ENCODE data around the gene TGM3.
"Not testable (repeated sequence)": the region's sequence is repeated elsewhere in the genome, so short reads cannot be mapped to it uniquely, and the experiment has no call there.

The TGM3 gene, protein sequence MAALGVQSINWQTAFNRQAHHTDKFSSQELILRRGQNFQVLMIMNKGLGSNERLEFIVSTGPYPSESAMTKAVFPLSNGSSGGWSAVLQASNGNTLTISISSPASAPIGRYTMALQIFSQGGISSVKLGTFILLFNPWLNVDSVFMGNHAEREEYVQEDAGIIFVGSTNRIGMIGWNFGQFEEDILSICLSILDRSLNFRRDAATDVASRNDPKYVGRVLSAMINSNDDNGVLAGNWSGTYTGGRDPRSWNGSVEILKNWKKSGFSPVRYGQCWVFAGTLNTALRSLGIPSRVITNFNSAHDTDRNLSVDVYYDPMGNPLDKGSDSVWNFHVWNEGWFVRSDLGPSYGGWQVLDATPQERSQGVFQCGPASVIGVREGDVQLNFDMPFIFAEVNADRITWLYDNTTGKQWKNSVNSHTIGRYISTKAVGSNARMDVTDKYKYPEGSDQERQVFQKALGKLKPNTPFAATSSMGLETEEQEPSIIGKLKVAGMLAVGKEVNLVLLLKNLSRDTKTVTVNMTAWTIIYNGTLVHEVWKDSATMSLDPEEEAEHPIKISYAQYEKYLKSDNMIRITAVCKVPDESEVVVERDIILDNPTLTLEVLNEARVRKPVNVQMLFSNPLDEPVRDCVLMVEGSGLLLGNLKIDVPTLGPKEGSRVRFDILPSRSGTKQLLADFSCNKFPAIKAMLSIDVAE

DNA sequence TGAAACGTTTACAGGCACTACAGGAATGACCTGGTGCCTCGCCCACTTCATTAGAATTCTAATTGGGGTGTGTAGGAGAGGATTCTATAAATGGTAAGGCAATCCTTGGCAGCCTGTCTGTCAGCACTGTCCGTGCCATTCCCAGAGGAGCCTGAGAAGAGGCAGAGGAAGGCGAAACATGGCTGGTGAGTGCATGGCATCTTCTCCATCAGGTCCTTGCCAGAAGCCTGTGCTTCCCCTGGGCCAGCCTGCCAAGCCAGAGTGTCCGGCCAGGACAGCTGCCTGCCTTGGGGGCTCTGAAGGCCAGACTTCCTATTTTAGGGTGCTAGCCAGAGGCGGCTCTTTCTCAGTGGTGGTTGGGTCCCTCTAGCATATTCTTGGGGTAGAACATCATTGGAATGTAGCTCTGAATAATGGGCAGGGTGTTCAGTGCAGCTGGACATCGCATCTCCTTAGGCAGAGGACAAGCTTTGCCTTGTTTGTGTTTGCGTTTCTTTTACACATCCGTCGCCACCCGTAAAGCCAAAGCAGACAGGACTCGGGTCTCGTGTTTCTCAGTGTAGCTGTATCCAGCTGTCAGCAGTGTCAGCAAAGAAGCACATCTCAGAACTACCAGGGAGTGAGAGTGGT lies at the start of gene TGM3:
TSS of gene TGM3 (plus strand) at position 116 of the 630 bp plus-strand sequence. CDS start at position 179, 63 bp downstream.
- no peak for DNase-seq

DNA sequence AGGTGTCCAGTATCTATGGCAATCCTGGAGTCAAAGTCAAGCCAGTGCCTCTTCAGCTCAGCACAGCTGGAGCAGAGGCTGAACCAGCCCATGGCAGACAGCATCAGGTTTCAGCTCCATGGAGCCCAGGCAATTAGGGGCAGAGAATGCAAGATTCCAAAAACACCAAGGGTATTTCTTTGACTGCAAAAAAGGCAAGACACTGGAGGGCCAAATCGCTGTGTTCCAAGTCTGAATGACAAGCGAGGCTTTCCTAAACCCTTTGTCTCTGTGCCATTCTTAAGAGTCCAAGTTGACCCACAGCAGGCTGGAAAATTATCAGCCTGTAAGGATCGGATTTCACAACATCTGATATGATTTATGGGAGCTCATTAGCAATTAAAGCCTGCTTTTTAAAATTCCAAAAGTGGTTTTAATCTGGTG lies 49.7 kb upstream of the TGM3 start:
- no peak for DNase-seq

DNA sequence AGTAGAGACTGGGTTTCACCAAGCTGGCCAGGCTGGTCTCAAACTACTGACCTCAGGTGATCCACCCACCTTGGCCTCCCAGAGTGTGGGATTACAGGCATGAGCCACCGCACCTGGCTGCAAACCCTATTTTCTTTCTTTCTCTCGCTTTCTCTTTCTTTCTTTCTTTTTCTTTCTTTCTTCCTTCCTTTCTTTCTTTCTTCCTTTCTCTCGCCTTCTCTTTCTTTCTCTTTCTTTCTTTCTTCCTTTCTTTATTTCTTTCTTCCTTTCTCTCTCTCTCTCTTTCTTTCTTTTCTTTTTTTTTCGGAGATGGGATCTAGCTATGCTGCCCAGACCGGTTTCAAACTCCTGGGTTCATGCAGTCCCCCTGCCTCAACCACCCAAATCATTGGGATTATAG lies 47.0 kb upstream of the TGM3 start:
- DNase-seq, result no peak

DNA sequence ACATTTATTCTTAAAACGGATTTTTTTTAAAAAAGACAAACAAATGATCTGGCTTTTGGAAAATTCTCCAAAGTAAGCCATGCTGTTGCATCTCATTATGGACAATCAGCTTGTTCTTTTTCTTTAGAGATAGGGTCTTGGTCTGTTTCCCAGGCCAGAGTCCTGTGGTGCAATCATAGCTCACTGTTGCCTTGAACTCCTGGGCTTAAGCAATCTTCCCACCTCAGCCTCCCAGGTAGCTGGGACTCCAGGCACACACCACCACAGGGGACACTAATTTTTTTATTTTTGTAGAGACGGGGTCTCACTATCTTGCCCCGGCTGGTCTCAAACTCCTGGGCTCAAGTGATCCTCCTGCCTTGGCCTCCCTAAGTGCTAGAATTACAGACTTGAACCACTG lies 45.9 kb upstream of the TGM3 start:
- no peak for DNase-seq

DNA sequence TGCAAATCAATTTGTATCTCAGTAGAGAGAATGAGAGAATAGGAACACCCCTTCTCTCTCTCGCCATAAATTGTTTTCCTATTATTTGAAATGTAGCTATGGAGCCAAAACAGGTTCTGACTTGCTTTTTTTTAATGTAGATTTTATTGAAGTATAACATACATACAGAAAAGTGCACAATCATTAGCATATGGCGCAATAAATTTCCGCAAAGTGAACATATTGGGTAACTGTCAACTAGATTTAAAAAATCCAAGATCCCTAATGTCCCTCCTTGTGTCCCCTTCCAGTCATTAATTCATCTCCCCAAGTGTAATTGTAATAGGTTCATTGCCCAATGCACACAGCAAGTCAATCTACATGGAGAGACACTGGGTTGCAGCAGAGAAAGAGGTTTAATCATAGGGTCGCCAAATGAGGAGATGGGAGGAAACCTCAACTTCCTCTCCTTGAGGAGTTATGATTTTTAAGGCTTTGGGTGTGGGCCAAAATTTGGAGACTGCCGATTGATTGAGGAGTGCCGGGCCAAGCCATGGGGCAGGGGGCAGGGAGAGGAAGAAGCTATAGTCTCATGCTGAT lies 43.3 kb upstream of the TGM3 start:
- DNase-seq, result no peak

DNA sequence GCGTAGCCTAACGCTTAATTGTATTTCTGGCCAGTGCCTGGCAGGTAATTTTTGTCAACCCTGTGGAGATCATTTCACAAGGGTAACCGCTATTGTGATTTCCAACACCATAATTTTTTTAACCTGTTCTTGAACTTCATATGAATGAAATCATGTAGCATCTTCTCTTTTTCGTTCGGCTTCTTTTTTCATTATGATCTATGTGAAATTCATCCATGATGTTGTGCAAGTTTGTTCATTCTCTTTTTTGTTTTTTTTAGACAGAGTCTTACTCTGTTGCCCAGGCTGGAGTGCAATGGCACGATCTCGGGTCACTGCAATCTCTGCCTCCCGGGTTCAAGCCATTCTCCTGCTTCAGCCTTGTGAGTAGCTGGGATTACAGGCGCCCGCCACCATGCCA lies 42.5 kb upstream of the TGM3 start:
- DNase-seq, result no peak

DNA sequence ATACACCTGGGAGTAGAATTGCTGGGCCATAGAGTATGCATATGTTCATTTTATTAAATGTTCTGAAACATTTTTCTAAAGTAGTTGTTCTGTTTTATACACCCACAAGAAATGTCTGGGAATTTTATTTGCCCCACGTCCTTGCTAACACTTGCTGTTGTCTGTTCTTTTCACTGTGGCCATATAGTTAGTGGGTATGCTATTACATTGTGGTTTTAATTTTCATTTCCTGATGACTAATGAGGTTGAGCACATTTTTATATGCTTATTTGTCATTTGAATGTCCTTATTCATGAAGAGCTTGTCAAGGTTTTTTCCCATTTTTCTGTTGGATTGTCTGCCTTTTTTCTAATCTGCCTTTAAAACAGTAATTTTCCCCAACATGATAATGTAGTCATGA lies 41.5 kb upstream of the TGM3 start:
- no peak for DNase-seq

DNA sequence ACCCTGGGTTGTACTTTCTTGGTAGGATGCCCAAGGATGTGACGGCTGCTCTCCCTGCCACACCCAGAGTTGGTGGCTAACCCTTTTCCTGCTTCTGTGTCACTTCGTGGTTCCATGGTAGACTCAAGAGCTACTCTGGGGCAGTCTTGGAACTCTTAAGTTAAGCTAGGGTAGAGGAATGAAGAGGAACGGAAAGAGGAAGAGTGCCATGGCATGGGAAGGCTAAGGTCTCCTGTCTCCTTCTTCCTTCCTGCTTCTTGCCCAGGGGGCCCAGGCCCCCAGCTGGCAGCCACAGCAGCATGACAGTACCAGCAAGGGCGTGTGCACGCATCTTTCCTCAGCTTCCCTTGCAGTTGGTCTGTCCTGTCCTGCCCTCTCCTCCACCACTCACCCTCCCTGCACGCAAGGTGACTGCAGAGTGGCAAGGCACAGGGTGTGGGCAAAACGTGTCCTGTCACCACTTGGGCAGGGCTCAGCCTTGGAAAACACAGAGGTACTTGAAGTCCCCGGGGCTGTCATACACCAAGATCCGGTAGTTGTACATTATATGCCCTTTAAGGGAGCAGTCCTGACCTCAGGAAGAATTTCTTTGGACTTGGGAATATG lies 39.8 kb upstream of the TGM3 start:
- DNase-seq, result no peak

DNA sequence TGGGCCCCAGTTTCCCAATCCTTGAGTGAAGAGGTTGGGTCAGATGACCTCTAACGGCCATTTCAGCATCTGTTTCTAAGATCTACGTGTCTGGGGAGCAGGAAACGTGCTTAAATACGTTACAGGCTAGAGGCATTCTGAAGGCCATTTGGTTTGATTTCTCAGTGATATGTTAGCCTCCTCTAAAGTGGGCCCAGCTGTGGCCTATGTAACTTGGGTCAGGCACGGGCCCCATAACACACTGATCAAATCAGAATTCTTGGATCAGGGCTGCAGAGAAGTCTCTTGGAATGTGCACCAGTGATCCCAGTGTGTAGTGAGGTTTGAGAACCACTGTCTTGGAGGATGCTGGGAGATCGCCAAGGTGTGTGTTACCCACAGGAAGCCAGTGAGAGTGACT lies 36.1 kb upstream of the TGM3 start:
- no peak for DNase-seq

DNA sequence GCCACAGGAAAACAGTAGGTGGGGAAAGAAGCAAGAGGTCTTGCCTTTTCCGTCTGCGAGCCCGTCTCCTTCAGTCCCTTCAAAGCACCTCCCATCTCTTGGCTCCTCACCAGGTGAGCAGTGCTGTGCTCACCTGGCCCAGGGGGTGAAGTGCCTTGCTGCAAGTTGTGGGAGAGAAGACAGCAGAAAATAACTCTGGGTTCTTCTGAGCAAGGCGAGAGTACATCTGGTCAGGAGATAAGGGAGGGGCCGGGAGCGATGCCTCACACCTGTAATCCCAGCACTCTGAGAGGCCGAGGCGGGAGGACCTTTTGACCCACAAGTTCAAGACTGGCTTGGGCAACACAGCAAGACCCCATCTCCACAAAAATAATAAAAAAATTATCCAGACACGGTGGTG lies 35.6 kb upstream of the TGM3 start:
- DNase-seq, result no peak

DNA sequence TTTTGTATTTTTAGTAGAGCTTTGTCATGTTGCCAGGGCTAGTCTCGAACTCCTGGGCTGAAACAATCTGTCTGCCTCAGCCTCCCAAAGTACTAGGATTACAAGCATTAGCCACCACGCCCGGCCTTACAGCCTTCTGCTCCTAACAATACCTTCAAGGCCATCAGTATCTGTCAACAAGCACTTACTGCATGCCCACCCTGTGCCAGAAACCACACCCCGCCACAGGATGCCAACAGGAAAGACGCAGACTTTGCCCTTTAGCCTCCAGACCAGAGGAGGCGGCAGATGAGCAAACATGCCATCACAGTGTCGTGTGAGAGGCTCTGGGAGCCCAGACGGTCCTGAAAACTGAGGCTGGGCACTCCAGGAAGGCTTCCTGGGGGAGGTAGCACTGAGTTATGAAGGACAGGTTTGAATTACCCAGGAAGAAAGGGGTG lies 34.7 kb upstream of the TGM3 start:
- DNase-seq, result no peak

DNA sequence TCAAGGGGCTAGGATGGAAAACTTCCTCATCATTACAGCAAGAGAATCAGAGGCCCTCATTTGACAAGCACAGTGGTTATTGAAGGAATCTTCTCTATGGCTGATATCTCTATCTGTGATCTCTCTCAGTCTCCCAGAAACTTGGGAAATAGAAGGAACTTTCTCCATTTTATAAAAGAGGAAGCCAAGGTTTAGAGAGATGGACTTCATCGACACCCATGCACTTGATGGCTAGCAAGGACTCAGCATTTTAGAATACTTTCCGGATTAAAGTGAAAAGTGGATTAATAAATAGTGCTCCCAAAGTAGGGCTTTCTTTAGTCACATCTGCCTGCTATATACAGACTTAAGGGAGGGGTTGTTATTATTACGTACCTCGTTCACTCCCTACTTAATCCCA lies 34.2 kb upstream of the TGM3 start:
- DNase-seq, result no peak

DNA sequence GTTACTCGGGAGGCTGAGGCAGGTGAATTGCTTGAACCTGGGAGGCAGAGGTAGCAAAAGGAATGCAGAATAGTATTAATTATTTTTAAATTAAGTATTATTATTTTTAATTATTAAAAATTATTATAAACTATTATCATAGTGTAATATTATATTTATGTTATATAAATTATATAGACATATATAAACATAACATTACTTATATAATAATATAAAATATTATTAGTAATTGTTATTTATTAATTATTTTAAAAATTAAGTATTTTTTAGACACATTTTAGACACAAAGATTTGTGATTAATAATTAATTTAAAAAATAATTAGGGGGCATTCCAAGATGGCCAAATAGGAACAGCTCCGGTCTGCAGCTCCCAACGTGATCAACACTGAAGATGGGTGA lies 31.7 kb upstream of the TGM3 start:
- DNase-seq, result no peak

DNA sequence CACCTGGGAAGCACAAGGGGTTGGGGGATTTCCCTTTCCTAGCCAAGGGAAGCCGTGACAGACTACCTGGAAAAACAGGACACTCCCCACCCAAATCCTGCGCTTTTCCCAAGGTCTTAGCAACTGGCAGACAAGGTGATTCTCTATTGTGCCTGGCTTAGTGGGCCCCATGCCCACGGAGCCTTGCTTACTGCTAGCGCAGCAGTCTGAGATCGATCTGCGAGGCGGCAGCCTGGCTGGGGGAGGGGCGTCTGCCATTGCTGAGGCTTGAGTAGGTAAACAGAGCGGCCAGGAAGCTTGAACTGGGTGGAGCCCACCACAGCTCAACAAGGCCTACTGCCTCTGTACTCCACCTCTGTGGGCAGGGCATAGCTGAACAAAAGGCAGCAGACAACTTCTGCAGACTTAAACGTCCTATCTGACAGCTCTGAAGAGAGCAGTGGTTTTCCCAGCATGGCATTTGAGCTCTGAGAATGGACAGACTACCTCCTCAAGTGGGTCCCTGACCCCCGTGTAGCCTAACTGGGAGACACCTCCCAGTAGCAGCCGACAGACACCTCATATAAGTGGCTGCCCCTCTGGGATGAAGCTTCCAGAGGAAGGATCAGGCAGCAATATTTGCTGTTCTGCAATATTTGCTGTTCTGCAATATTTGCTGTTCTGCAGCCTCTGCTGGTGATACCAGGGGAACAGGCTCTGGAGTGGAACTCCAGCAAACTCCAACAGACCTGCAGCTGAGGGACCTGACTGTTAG lies 31.0 kb upstream of the TGM3 start:
- not testable (repeated sequence) for DNase-seq

DNA sequence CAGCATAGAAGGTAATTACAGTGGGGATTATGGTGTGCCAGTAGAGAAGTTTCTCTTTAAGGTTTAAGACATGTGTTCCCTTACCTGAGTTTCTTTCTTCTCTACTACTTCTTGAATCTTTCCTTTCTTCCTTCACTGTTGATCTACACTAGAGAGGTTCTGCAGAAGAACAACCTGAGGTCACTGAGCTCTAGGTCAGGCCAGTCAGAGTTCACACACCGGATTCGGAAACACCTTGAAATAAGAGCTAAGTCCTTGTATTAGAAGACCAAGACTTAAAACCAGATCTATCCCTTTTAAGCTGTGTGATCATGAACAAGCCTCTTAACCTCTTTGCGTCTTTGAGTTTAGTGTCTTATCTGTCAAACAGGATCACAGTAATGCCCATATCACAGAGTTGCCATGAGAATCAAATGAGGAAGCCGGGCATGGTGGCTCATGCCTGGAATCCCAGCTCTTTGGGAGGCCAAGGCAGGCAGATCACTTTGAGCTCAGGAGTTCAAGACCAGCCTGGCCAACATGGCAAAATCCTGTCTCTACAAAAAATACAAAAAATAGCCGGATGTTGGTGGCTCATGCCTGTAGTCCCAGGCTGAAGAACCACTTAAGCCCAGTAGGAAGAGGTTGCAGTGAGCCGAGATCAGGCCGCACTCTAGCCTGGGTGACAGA lies 22.0 kb upstream of the TGM3 start:
- no peak for DNase-seq

DNA sequence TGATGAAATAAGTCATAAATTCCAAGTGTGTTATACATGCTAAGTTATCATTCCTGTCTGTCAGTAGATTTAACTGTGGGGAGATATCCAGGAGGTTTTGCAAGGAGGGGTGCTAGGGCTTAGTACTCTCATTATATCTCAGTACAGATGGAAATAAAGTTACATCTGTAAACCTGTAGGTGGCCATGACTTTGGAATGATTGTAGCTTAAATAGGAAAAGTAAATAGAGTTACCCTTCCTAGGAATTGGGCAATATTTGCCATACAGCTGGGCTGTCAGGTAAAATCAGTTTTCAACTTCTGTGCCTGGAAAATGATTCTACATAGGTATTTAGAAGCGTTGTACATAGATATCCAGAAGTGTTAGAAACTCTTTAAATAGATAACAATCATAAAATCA lies 19.8 kb upstream of the TGM3 start:
- DNase-seq, result no peak

DNA sequence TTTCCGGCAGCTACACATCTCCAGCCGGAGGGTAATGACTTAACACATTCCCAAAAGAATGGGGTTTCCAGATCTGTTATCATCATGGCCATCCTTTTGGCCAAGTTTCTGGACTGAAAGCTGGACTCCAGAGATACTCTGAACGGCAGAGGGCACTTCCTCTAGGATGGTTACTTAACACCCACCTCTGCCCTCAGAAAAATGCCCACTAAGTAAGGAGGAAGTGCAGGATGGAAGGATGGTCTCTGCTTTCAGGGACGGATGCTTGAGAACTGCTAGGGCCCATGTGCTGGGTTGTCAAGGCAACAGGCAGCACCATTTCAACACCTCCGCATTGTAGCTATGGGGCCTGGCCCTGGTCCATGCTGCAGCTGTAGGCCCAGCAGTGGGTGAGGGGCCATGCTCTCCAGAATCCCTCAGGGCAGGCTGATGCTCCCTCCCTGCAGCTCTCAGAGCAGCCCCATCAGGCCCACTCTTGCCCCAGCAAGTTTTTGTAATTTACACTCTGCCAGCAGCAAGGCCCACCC lies 16.5 kb upstream of the TGM3 start:
- no peak for DNase-seq

DNA sequence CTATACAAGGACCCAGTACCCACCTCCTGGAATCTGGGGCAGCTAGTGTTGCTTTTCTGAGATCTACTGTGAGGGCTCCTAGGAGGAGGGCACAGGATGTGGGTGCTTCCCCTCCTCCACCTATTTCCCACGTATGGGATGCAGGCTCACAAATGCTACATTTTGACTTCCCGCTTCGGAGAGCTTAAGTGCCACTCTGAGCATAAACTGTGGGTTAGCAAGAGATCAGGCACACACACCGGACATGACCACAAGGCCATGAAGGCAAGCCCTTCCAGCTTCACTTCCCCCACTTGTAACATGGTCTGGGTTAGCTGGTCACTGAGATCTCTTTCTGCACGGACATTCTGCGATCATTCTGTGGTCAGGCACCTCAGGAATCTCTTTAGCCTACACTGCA lies 15.7 kb upstream of the TGM3 start:
- no peak for DNase-seq

DNA sequence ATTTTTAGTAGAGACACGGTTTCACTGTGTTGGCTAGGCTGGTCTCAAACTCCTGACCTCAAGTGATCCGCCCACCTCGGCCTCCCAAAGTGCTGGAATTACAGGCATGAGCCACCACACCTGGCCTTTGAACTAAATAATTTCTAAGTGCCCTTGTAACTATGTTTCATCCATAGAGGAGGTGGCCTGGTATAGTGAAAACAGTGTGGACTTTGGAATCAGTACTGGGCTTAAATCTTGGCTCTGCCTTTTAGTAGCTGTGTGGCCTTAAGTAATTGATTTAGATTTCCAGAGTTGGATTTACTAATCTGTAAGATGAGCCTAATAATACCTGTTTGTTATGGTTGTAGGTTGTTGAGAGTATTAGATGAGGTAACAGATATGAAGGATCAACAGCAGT lies 14.2 kb upstream of the TGM3 start:
- no peak for DNase-seq

DNA sequence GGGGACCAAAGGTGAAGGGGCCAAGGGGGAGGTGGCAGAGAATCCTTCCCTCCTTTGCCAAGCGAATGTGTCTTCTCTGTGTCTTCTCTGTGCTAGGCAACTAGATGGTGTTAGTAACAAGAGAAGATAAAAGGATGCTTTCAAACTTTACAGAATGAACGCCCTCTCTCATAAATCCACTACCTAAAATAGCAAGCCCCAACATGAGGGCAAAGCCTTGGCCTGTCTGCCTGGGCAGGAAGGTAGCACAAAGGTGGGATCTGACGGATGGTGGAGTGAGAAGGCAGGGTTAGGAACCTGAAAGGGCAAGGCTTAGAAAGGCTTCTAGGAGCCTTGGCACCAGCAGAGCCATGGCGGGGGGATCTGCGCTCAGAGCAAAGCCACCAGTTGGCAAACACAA lies 13.6 kb upstream of the TGM3 start:
- DNase-seq, result no peak

DNA sequence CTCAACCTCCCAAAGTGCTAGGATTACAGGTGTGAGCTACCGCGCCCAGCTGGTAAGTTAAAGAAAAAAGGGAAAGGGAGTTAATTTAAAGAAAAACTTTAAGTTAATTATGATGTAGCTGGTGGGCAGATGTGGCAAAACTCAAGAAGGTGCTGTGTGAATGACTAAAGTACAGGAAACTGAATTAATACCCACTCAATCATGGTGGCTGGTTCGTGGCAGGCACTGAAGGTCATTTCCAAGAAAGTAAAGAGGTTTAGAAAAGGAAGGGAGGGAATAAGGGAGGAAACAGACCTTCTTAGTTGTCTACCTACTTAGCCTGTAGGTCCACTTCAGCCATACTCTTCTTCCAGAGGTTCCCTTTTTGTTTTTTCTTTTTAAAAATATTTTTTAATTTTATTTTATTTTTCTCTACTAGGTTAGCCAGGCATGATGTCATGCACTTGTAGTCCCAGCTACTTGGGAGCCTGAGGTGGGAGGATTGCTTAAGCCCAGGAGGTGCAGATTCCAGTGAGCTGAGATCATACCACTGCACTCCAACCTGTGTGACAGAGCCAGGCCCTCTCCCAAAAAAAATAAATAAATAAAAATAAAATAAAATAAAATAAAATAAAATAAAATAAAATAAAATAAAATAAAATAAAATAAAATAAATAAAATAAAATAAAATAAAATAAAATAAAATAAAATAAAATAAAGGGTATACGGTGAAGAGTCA lies 11.9 kb upstream of the TGM3 start:
- no peak for DNase-seq

Data from CD4-positive, alpha-beta T cell treated with Interleukin-4 for 4 hours (primary cell).